NCI-H748 (cell line): ENCODE results near the gene SPATA13.
"Not testable (repeated sequence)": the region's sequence is repeated elsewhere in the genome, so short reads cannot be mapped to it uniquely, and the experiment has no call there.

Experiments
- DNase-seq: peaks from one replicate; lab custom pipeline; 2025; ENCODE audit not compliant: unreplicated experiment; lab: John Stamatoyannopoulos, UW

SPATA13 gene

GRCh38 chr13:24194447-24194846 is 33.9 kb downstream of the SPATA13 start:
- DNase-seq: no peak

GRCh38 chr13:24195626-24196025 is 35.1 kb downstream of the SPATA13 start:
- DNase-seq: no peak

- DNase-seq: no peak
Observed at GRCh38 chr13:24196593-24197197, 36.2 kb downstream of the SPATA13 start.

- DNase-seq: no peak
Observed at GRCh38 chr13:24199016-24199415, 38.5 kb downstream of the SPATA13 start.

- DNase-seq: no peak
Observed at GRCh38 chr13:24202215-24202614, 41.7 kb downstream of the SPATA13 start.

GRCh38 chr13:24203273-24203672 is 42.8 kb downstream of the SPATA13 start:
- DNase-seq: no peak

GRCh38 chr13:24203811-24204210 is 43.3 kb downstream of the SPATA13 start:
- DNase-seq: no peak

- DNase-seq: not testable (repeated sequence)
Observed at GRCh38 chr13:24205076-24205475, 44.6 kb downstream of the SPATA13 start.

GRCh38 chr13:24207841-24208667 is 47.5 kb downstream of the SPATA13 start:
- DNase-seq: peak; percentile 42

GRCh38 chr13:24209138-24209537 is 48.6 kb downstream of the SPATA13 start:
- DNase-seq: no peak

- no peak for DNase-seq
Observed at GRCh38 chr13:24212254-24212653, 51.7 kb downstream of the SPATA13 start.

- DNase-seq: no peak
Observed at GRCh38 chr13:24212674-24213073, 52.2 kb downstream of the SPATA13 start.

GRCh38 chr13:24213932-24214331 is 53.4 kb downstream of the SPATA13 start:
- DNase-seq: no peak

- DNase-seq: no peak
Observed at GRCh38 chr13:24214528-24214927, 54.0 kb downstream of the SPATA13 start.

GRCh38 chr13:24215126-24215525 is 54.6 kb downstream of the SPATA13 start:
- DNase-seq: no peak

GRCh38 chr13:24215732-24216131 is 55.2 kb downstream of the SPATA13 start:
- no peak for DNase-seq

GRCh38 chr13:24216176-24216575 is 55.7 kb downstream of the SPATA13 start:
- no peak for DNase-seq

GRCh38 chr13:24216779-24217178 is 56.3 kb downstream of the SPATA13 start:
- not testable (repeated sequence) for DNase-seq

GRCh38 chr13:24217601-24218281 is 57.2 kb downstream of the SPATA13 start:
- DNase-seq: peak; percentile 64

- DNase-seq: no peak
Observed at GRCh38 chr13:24218338-24218737, 57.8 kb downstream of the SPATA13 start.

GRCh38 chr13:24218977-24219376 is 58.5 kb downstream of the SPATA13 start:
- DNase-seq: no peak
